Right lobe of liver (tissue), 6 donors: Measurements from ENCODE around the gene NCL. TPM values are rescaled to one million over a fixed set of nuclear protein-coding genes. Genes with fewer than 3 reads are reported as not detected.

ENCODE experiments used
- ATAC-seq, 4 donors: fragments of 200-7000 bp; cut with Tn5 transposase; one replicate each; pipeline ENCODE4 v1.9.1; 2020; ENCODE audit warnings: mild to moderate bottlenecking in 4 of 4, moderate library complexity in 4 of 4
- DNase-seq, 3 donors: peaks; one replicate each; pipeline ENCODE4 v3.0.0-alpha.2; 2020
- H3K27ac ChIP-seq, 3 donors: fragments of 200-600 bp; one replicate each; pipeline ENCODE4 v1.8.0; 2022
- H3K27me3 ChIP-seq, 2 donors: fragments of 200-600 bp; one replicate each; pipeline ENCODE4 v1.8.0; 2022
- H3K36me3 ChIP-seq, 4 donors: fragments of 200-600 bp; sonication (generic) in 1 of 4; one replicate each; pipeline versions ENCODE4 v1.5.1 to v1.8.0; 2017 to 2022; ENCODE audit warnings: control low read depth in 1 of 4
- H3K4me1 ChIP-seq, 4 donors: fragments of 200-600 bp; sonication (generic) in 1 of 4; one replicate each; pipeline versions ENCODE4 v1.5.1 to v1.8.0; 2017 to 2022; ENCODE audit warnings: control low read depth in 1 of 4
- H3K4me3 ChIP-seq, 3 donors: fragments of 200-600 bp; one replicate each; pipeline ENCODE4 v1.8.0; 2022
- H3K9me3 ChIP-seq, 4 donors: fragments of 200-600 bp; sonication (generic) in 1 of 4; one replicate each; pipeline versions ENCODE4 v1.5.1 to v1.8.0; 2017 to 2022; ENCODE audit warnings: control low read depth in 1 of 4
- CTCF ChIP-seq, 4 donors: fragments of 200-600 bp in 3 of 4; fragments of 450-650 bp in 1 of 4; IDR thresholded peaks; one replicate each; pipeline versions ENCODE4 v1.5.1 to v1.8.0; 2016 to 2022; ENCODE audit warnings: antibody characterized with exemption in 4 of 4, mild to moderate bottlenecking in 2 of 4
- POLR2A ChIP-seq: fragments of 450-650 bp; IDR thresholded peaks from one replicate; pipeline ENCODE4 v1.6.1; 2017; ENCODE audit warnings: antibody characterized with exemption, mild to moderate bottlenecking
- WGBS: methylation state at CpG from one replicate; pipeline ENCODE4 v1.1.6; 2018; ENCODE audit warnings: low coverage, low lambda C conversion rate; ENCODE audit not compliant: insufficient coverage; ENCODE audit errors: missing lambda C conversion rate; 5-methylcytosine and 5-hydroxymethylcytosine counted together
- intact Hi-C, 2 donors: fragments of 100-400 bp; cut with DNase I; formaldehyde crosslinking; loops; one replicate each; pipeline versions ENCODE4 v1.11.2 to v1.14.1; 2022
- total RNA-seq, 6 experiments: library from RNA; depleted of rRNA in 2 of 6; stranded (reverse); fragments of >200 nt in 2 of 6; fragmentation: NEBNext Ultra II Directional in 3 of 6; extraction: Animal tissue kit (Norgen Biotek cat#: 25700) in 3 of 6; gene quantifications; one replicate each; pipeline versions ENCODE4 v1.1.0 to v1.2.4, GENCODE V29; 2016 to 2023
- donor health status: DM: no; HTN: yes; CAD: no.
- donor health status: DM: no; HTN: no; CAD: no.
- donor health status: DM: no; HTN: no; CAD: no.
- donor health status: DM: no; HTN: yes; CAD: no.
- donor health status: DM: no; HTN: yes; CAD: no.

The NCL gene
- total RNA-seq, 6 experiments from 2014 or later, result 78.8 to 203 (median 146) TPM

GRCh38 chr2:231460073-231460835 is 4.0 kb downstream of the NCL start:
- 72% methylated on average over 13 of the region's 13 CpGs for WGBS
- Histone ChIP-seq H3K4me3 (no peak overlapping the region), H3K27ac (no peak overlapping the region), H3K4me1 (peaks cover 0 to 10% (median 5%) of the 10 kb centered on the region in 4 donors), H3K27me3 (no peaks in the 10 kb centered on the region), H3K9me3 (no peaks in the 10 kb centered on the region), H3K36me3 (peaks cover 42 to 79% (median 65%) of the 10 kb centered on the region in 4 donors)
- TF ChIP-seq CTCF (IDR thresholded peaks at IDR 0.05) (no peak), POLR2A (no peak)
- ATAC-seq (no peak), DNase-seq (peak in 1 of 3 donors; percentile 11)
- intact Hi-C loops, result no loop called here

- Histone ChIP-seq H3K27ac (no peak overlapping the region), H3K27me3 (no peaks in the 10 kb centered on the region), H3K4me1 (peaks cover 0 to 9% (median 3%) of the 10 kb centered on the region in 4 donors), H3K9me3 (no peaks in the 10 kb centered on the region), H3K36me3 (peaks cover 48 to 98% (median 79%) of the 10 kb centered on the region in 4 donors), H3K4me3 (no peak overlapping the region)
- 90% methylated on average over 6 of the region's 6 CpGs for WGBS
- ATAC-seq (no peak), DNase-seq (peak in 1 of 3 donors; percentile 11)
- no peak for TF ChIP-seq POLR2A
- no peak for TF ChIP-seq CTCF (IDR thresholded peaks at IDR 0.05)
- intact Hi-C loops, result loop anchor here in 1 of 2 donors (10.0 kb wide), 2 partner anchors 234 to 364 kb away; no protein-coding TSS in a partner anchor
Measured at GRCh38 chr2:231458368-231458767, 5.9 kb downstream of the NCL start.

GRCh38 chr2:231457101-231457500 is 7.2 kb downstream of the NCL start:
- Histone ChIP-seq H3K36me3 (peaks cover 44 to 91% (median 73%) of the 10 kb centered on the region in 4 donors), H3K4me3 (no peak overlapping the region), H3K9me3 (no peaks in the 10 kb centered on the region), H3K4me1 (no peaks in the 10 kb centered on the region), H3K27me3 (no peaks in the 10 kb centered on the region), H3K27ac (no peak overlapping the region)
- WGBS, result 48% methylated on average over 4 of the region's 4 CpGs
- intact Hi-C loops, result loop anchor here in 1 of 2 donors (10.0 kb wide), 2 partner anchors 232 to 362 kb away; no protein-coding TSS in a partner anchor
- DNase-seq (no peak), ATAC-seq (no peak)
- no peak for TF ChIP-seq CTCF (IDR thresholded peaks at IDR 0.05)
- no peak for TF ChIP-seq POLR2A

DNA sequence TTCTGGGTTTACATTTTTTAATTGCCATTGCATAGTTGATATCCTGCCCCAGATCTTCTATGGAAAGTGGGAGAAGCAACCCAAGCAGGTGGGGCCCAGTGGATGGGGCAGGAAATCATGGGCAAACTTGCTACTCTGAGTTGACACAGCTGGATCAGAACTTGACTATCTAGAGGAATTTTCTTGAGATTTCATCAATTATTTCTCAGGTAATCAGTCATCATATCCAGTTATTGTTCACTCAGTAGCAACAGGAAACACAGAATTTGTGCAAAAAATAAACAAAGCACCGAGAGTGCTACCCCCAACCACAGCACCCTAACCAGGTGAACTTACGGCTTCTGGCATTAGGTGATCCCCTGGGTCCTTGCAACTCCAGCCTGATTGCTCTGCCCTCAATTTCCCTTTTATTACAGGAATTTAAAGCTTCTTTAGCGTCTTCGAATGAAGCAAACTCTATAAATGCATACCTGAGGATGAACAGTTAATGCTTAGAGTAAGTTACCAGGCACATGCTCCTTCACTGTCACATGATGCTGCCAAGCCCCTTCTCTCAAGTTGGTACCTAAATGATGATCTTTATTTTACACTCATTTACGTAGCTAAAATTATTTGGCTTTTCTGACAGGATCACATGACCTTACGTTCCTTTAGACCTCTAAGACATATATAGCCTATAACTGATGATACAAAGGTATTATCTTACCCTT is 7.8 kb downstream of the NCL start:
- Histone ChIP-seq H3K9me3 (no peaks in the 10 kb centered on the region), H3K27ac (no peak overlapping the region), H3K27me3 (no peaks in the 10 kb centered on the region), H3K36me3 (peaks cover 42 to 84% (median 68%) of the 10 kb centered on the region in 4 donors), H3K4me1 (no peaks in the 10 kb centered on the region), H3K4me3 (no peak overlapping the region)
- DNase-seq (peak in 1 of 3 donors; percentile 6), ATAC-seq (no peak)
- TF ChIP-seq POLR2A (no peak), CTCF (IDR thresholded peaks at IDR 0.05) (no peak)
- 75% methylated on average over 6 of the region's 6 CpGs for WGBS
- intact Hi-C loops, result loop anchor here in 1 of 2 donors (10.0 kb wide), 2 partner anchors 232 to 362 kb away; no protein-coding TSS in a partner anchor
